Epithelial cell of proximal tubule (primary cell): ENCODE data around the gene SLC15A3. TPM values are rescaled to one million over a fixed set of nuclear protein-coding genes. Genes with fewer than 3 reads are reported as not detected.

Experiments used
- DNase-seq: peaks from one replicate; pipeline ENCODE4 v3.0.0-alpha.2; 2011; ENCODE audit warnings: low read depth
- H3K4me3 ChIP-seq: 2 replicates; pipeline ENCODE4 v1.5.1; 2011; ENCODE audit warnings: low read depth, mild to moderate bottlenecking, low read length
- CTCF ChIP-seq: conservative IDR thresholded peaks from 2 replicates; pipeline ENCODE4 v1.5.1; 2012; ENCODE audit warnings: low read depth, mild to moderate bottlenecking, low read length
- total RNA-seq: library from RNA; depleted of rRNA; stranded (reverse); fragments of >200 nt; gene quantifications from 2 replicates; pipeline ENCODE4 v1.2.3, GENCODE V29; 2015

The SLC15A3 gene
- total RNA-seq, 1 donor from 2014 or later = 0.86 TPM

DNA sequence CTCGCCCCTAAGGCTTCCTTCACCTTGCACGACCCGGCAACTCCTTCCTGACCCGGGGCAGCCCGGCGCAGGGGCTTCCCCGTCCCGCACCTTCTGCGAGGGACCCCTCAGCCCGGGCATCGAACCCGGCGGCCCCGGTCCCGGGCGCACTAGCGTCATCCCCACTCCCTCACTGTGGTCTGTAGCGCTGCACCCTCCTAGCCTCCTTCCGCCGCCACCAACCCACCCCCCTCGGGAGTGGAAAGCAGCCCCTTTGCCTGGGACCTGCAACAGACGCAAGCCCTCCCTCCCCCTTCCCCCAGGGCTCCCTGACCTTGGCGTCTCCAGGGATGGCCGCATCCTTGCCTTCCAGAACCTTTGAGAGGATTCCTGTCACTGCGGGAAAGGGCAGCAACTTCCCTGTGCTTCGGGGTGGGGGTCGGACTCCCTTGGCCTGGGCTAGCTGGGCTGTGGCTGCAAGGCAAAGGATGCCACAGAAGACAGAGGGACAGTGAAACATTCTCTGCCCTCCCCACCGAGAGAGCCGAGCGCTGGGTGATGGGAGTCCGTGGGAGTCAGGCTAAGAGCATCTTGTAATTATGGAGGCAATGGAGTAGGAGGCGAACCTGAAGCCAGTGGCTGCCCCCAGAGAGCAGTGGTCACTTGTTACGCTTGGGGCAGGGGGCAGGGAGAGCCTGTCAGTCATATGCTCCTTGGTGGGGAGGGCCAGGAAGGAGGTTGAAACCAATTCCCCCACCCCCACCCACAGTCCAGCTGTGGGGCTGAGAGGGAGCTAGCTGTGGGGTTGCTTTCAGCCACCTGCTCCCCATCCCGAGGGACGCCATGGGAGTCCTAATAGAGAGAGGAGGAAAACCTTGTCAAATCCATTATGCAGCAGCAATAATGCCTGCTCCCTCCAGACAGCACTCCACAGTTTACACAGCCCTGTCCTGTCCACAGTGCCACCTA is 26.8 kb downstream of the SLC15A3 start:
- no peak for DNase-seq
- peak overlapping the region; percentile 90 for H3K4me3 ChIP-seq
- no peak for TF ChIP-seq CTCF

- peak within 1 kb of the TSS; percentile 90 for H3K4me3 ChIP-seq
- no peak for DNase-seq
Observed at GRCh38 chr11:60924110-60924905, 27.7 kb downstream of the SLC15A3 start, which contains the start of gene TMEM132A. TMEM132A (plus strand) TSS chr11:60924460; CDS start chr11:60924634, 174 bp downstream.

DNA sequence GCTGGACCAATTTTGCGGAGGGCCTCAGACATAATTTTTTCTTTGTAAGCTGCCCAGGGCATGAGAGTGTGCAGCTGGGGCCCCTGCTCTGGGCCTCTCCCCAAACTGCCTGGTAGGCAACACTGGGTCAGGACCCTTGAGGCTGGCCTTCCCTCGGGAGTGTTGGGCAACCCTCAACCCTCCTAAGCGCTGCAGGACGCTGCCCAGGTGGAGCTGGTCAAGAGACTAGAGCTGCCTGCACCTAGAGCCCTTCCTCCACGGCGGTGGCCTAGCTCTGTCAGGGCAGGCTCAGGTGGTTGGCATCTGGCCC is 28.2 kb downstream of the SLC15A3 start:
- no peak for TF ChIP-seq CTCF
- H3K4me3 ChIP-seq = no peak overlapping the region
- DNase-seq = no peak

More at GRCh38 chr11:60924110-60924905, 27.7 kb downstream of the SLC15A3 start, which contains the start of gene TMEM132A:
- TF ChIP-seq CTCF = no peak

- no peak for DNase-seq
- no peak for TF ChIP-seq CTCF
- no peak overlapping the region for H3K4me3 ChIP-seq
Observed at GRCh38 chr11:60923326-60923725, 28.6 kb downstream of the SLC15A3 start.

- TF ChIP-seq CTCF = no peak
- no peak for DNase-seq
- no peak overlapping the region for H3K4me3 ChIP-seq
Observed at GRCh38 chr11:60922906-60923305, 29.1 kb downstream of the SLC15A3 start.

DNA sequence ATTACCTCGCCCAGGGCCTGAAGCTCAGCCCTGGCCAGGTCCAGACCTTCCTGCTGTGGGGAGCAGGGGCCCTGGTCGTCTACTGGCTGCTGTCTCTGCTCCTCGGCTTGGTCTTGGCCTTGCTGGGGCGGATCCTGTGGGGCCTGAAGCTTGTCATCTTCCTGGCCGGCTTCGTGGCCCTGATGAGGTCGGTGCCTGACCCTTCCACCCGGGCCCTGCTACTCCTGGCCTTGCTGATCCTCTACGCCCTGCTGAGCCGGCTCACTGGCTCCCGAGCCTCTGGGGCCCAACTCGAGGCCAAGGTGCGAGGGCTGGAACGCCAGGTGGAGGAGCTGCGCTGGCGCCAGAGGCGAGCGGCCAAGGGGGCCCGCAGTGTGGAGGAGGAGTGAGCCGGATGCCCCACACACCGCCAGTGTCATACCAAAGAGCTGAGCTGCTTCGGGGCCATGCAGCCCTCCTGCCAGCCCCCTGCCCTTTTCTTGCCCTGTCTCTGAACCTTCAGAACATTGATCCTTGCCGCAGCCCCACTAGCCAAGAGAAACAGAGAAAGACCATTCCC is 30.1 kb downstream of the SLC15A3 start:
- no peak for TF ChIP-seq CTCF
- no peak for DNase-seq

More for the DNA sequence above, 30.1 kb downstream of the SLC15A3 start:
- H3K4me3 ChIP-seq = no peak overlapping the region
